ENCODE data around the gene KCNJ9.

DNA sequence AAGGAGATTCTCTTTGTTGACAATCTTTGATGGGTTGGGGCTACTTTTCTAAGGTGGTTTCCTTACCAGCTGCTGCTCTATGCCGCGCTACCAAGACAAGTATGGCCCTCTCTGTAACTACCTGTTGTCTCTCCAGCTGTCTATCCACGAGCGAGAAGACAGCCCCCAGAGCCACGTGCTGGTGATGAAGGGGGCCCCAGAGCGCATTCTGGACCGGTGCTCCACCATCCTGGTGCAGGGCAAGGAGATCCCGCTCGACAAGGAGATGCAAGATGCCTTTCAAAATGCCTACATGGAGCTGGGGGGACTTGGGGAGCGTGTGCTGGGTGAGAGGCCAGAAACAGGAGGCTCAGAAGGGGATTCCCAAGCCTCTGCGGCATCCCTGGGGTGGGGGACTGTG is 48.6 kb downstream of the KCNJ9 start:
- TF ChIP-seq, protein P1, sequence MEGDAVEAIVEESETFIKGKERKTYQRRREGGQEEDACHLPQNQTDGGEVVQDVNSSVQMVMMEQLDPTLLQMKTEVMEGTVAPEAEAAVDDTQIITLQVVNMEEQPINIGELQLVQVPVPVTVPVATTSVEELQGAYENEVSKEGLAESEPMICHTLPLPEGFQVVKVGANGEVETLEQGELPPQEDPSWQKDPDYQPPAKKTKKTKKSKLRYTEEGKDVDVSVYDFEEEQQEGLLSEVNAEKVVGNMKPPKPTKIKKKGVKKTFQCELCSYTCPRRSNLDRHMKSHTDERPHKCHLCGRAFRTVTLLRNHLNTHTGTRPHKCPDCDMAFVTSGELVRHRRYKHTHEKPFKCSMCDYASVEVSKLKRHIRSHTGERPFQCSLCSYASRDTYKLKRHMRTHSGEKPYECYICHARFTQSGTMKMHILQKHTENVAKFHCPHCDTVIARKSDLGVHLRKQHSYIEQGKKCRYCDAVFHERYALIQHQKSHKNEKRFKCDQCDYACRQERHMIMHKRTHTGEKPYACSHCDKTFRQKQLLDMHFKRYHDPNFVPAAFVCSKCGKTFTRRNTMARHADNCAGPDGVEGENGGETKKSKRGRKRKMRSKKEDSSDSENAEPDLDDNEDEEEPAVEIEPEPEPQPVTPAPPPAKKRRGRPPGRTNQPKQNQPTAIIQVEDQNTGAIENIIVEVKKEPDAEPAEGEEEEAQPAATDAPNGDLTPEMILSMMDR (conservative IDR thresholded peaks at IDR 0.05): no peak
- TF ChIP-seq EZH2 (IDR thresholded peaks at IDR 0.05; ENCODE audit: low read depth): no peak

All from PC-9 (cell line).